GM10266 (cell line): Measurements from ENCODE around the gene ZNF263.

ENCODE experiments used
- DNase-seq: peaks from one replicate; pipeline ENCODE4 v3.0.0; 2012; ENCODE audit errors: extremely low spot score
- CTCF ChIP-seq: IDR thresholded peaks from 2 replicates; pipeline ENCODE4 v1.5.1; 2012; ENCODE audit warnings: mild to moderate bottlenecking, low read depth; ENCODE audit not compliant: control insufficient read depth, insufficient read depth; ENCODE audit errors: missing control alignments

ZNF263 gene

GRCh38 chr16:3282103-3282729 is 1.1 kb upstream of the ZNF263 start:
- no peak for DNase-seq
- TF ChIP-seq CTCF = no peak

GRCh38 chr16:3283543-3284447 is 504 bp downstream of the ZNF263 start:
- no peak for DNase-seq
- TF ChIP-seq CTCF = no peak

- DNase-seq = no peak
- no peak for TF ChIP-seq CTCF
Measured at GRCh38 chr16:3285131-3285530, 1.8 kb downstream of the ZNF263 start.

- DNase-seq = no peak
- TF ChIP-seq CTCF = no peak
Measured at GRCh38 chr16:3289998-3290673, 6.8 kb downstream of the ZNF263 start.

GRCh38 chr16:3292604-3293003 is 9.3 kb downstream of the ZNF263 start:
- no peak for TF ChIP-seq CTCF
- DNase-seq = no peak

GRCh38 chr16:3295209-3295608 is 11.9 kb downstream of the ZNF263 start:
- no peak for DNase-seq
- no peak for TF ChIP-seq CTCF
